NCI-H1436 (cell line): ENCODE data around the gene HSD17B1.
"Not testable (repeated sequence)": the region's sequence is repeated elsewhere in the genome, so short reads cannot be mapped to it uniquely, and the experiment has no call there.

Experiments used
- DNase-seq: peaks from one replicate; lab custom pipeline; 2025; lab: John Stamatoyannopoulos, UW

HSD17B1 gene

DNA sequence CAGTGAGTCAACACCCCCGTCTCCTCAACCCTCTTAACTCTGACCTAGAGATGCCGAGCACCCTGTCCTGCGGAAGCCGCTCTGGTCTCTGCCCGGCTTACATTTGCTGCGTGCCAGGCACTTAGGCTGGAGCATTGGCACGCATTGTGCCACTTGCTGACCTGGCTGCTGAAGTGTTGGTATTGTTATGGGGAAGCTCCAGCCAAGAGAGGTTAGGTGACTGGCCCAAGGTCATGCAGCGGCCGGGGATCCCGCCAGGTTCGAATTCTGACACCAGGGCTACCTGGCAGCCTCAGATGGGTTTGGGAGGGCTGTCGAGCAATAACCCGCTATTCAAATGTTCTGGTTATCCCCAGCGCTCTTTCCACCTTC, 5.0 kb upstream of the HSD17B1 start:
- DNase-seq, result no peak

DNA sequence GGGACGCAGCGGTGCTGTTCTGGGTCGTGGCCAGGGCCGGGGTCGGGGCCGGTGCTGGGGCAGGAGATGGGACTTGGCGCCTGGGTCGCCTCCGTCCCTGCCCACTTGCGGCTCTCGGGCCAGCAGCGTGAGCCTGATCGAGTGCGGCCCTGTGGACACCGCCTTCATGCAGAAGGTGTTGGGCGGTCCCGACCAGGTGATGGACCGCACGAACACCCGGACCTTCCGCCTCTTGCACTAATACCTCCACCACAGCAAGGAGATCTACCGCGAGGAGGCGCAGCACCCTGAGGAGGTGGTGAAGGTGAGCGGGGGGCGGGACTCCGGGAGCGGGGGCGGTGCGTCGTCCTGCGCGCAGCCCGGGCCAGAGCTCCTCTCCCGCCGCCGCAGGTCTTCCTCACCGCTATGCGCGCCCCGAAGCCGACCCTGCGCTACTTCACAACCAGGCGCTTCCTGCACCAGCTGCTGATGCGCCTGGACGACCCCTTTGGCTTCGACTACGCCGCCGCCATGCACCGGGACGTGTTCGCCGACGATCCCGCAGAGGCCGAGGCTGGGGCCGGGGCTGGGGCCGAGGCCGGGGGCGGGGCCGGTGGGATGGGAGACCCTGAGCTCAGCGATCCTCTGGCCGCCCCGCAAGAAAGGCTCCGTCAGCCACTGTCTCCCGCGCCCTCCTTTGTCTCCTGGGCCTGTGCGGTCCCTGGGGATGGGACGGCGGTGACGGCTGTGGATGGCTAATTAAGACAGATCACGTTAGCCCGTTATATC, 4.5 kb upstream of the HSD17B1 start:
- peak; percentile 91 for DNase-seq

GRCh38 chr17:42548993-42549755, 3.5 kb upstream of the HSD17B1 start:
- DNase-seq, result no peak

- no peak for DNase-seq
Measured at GRCh38 chr17:42553161-42553818, 567 bp downstream of the HSD17B1 start.

DNA sequence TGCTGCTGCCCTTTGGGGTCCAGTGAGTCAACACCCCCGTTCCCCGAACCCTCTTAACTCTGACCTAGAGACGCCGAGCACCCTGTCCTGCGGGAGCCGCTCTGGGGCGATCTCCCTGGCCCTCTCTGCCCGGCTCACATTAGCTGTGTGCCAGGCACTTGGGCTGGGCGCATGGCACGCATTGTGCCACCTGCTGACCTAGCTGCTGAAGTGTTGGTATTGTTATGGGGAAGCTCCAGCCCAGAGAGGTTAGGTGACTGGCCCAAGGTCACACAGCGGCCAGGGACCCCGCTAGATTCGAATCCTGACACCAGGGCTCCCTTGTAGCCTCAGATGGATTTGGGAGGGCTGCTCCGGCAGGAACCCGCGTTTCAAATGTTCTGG, 1.1 kb downstream of the HSD17B1 start:
- DNase-seq, result no peak

DNA sequence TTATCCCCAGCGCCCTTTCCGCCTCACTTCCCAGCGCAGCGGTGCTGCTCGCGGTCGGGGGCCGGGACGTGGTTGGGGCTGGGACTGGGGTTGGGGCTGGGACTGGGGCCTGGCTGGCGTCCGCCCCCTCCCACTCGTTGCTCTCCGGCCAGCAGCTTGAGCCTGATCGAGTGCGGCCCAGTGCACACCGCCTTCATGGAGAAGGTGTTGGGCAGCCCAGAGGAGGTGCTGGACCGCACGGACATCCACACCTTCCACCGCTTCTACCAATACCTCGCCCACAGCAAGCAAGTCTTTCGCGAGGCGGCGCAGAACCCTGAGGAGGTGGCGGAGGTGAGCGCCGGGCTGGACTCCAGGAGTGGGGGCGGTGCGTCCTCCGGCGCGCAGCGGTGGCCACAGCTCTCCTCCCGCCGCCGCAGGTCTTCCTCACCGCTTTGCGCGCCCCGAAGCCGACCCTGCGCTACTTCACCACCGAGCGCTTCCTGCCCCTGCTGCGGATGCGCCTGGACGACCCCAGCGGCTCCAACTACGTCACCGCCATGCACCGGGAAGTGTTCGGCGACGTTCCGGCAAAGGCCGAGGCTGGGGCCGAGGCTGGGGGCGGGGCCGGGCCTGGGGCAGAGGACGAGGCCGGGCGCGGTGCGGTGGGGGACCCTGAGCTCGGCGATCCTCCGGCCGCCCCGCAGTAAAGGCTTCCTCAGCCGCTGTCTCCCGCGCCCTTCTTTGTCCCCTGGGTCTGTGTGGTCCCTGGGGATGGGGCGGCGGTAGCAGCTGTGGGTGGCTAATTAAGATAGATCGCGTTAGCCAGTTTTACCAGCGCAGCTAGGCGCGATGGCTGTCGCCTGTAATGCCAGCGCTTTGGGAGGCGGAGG, 1.8 kb downstream of the HSD17B1 start:
- DNase-seq, result peak; percentile 89

DNA sequence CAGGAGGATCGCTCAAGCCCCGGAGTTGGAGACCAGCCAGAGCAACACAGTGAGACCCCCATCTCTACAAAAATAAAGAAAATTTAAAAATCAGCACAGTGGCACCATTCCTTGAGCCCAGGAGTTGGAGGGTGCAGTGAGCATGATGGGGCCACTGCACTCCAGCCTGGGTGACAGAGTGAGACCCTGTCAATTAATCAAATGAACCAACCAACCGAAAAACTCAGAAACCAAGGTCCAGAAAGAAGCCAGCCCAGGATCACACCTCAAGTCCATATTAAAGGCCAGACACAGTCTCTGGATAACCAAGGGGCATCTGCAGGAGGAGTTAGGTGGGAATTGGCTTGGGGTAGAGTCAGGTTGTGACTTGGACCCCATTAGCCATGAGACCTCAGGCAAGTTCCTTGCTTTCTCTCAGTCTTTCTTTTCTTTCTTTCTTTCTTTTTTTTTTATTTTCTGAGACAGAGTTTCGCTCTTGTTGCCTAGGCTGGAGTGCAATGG, 2.4 kb downstream of the HSD17B1 start:
- DNase-seq, result no peak

DNA sequence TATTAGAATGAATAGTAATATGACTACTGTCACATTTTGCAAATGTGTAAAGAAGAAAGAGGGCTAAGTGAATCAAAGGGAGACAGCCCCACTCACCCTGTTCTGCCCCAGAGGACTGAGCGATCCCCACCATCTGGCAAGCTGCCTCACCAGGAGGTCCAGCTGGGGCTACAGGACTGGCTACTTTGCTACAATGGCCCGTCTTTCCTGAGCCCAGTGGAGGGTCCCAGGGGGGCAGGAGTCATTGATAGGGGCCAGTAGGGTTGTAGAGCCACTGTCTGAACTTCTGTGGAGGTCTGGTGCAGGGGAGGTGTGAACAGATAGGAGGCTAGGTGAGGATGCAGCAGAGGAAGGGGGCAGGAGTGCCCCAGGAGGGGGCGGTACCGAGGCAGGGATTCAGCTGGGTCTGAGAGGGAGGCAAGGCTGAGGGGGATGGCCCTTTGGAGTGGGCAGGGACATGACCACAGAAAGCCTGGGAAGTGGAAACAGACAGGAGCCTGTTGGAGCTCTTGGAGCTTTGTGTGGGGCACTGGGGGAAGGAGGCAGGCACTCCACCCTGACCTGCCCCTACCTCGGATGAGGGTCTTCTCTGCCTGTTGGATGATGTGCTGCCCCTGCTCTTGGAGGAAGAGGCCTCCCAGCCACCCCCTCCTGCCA, 3.4 kb downstream of the HSD17B1 start:
- DNase-seq, result not testable (repeated sequence)

DNA sequence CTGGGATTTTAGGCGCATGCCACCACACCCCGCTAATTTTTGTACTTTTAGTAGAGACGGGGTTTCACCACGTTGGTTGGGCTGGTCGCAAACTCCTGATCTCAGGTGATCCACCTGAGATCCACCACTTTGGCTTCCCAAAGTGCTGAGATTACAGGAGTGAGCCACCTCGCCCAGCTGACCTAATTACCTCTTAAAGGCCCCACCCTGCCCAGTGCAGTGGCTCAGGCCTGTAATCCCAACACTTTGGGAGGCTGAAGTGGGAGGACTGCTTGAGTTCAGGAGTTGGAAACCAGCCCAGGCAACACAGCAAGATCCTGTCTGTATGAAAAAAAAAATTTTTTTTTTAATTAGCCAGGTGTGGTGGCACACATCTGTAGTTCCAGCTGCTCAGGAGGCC, 6.4 kb downstream of the HSD17B1 start:
- DNase-seq, result no peak

DNA sequence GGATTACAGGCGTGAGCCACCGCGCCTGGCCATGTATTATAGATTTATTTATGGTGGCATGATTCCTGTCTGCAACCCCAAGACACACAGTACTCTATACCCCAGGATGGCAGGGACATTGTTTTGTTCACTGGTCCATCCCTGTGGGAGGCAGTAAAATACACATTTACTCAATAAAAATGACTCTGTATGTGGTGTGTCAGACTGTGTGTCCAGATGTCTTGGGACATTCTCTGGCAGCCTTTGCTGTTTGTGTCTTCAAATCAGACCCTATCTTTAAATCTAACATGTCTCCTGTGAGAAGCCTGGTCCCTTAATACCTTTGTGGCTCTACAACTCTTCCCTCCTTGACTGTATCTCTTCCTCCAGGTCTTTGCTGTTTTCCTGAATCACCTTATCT, 7.5 kb downstream of the HSD17B1 start:
- DNase-seq, result no peak

GRCh38 chr17:42561897-42562387, 9.2 kb downstream of the HSD17B1 start, which contains the start of gene COASY:
TSS of gene COASY (plus strand) at chr17:42562148. CDS start at chr17:42562623, 475 bp downstream.
- DNase-seq, result peak; percentile 99

- no peak for DNase-seq
Measured at GRCh38 chr17:42562388-42563142, 9.8 kb downstream of the HSD17B1 start.

DNA sequence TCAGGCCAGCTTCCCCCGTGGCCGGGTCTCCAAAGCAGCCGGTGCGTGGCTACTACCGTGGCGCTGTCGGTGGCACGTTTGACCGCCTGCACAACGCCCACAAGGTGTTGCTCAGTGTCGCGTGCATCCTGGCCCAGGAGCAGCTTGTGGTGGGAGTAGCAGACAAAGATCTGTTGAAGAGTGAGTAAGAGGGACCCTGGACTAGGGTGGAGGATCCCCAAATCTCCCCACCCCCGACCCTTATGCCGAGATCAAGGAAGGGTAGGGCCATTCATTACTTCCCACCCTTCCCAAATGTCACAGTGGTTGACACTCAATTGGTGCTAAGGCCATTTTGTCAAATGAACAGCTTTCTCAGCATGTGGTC, 10.4 kb downstream of the HSD17B1 start:
- DNase-seq, result no peak

DNA sequence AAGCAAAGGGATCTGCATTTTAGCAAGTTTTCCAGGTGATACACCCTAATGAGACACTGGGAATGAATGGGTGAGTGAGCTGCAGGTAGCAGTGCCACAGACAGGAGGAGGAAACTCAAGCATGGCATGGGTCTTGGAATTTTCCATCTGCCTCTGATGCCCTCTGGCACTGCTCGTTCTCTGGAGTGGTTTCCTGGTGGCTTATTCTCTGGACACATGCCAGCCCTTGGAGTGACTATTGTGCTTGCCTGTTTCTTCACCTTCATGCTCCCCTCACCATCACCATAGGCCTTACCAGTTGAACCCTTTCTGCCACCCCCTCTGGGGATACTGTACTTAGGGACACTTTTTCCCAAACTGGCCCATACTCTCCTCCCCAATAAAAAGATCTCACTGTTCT, 10.8 kb downstream of the HSD17B1 start:
- no peak for DNase-seq

- no peak for DNase-seq
Measured at GRCh38 chr17:42563950-42564349, 11.2 kb downstream of the HSD17B1 start.

DNA sequence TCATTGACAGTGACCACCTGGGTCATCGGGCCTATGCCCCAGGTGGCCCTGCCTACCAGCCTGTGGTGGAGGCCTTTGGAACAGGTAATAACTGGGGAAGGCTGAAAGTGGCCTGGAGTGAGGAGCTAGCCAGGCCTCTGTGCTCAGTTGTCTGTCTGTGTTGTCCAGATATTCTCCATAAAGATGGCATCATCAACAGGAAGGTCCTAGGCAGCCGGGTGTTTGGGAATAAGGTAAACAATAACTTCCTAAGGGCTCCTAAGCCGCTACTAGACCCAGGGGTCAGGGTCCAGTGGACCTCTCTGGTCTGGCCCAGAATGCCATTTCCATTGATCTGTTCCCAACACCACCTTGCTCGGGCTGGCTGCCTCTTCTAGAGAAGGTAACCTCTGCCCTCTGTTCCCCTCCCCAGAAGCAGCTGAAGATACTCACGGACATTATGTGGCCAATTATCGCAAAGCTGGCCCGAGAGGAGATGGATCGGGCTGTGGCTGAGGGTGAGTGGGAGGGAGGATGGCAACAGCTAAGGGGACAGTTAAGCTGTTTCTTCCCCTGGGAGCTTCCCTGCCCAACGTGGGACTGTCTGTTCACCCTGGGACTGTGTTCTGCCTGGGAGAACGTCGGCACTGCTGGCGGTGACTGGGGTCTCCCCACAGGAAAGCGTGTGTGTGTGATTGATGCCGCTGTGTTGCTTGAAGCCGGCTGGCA, 12.2 kb downstream of the HSD17B1 start:
- no peak for DNase-seq

DNA sequence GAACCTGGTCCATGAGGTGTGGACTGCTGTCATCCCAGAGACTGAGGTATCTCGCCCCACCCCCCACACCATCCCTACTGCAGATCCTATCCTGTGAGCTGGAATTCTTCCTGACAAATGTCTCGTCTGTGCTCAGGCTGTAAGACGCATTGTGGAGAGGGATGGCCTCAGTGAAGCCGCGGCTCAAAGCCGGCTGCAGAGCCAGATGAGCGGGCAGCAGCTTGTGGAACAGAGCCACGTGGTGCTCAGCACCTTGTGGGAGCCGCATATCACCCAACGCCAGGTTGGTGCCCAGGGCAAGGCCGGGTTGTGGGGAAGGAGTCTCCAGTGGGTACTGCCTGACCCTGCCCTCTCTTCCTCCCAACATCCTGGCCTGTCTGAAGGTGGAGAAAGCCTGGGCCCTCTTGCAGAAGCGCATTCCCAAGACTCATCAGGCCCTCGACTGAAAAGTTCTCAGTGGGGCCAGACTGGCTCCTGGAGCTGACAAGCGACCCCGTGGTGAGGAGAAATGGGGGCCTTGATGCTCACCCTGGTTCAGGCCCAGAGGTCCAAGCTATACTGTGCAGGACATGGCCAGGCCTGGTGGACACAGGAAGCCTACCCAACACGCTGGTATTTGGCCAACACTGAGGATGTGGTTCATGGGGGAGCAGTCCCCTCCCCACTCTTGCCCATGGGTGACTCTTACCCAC, 12.9 kb downstream of the HSD17B1 start:
- no peak for DNase-seq

DNA sequence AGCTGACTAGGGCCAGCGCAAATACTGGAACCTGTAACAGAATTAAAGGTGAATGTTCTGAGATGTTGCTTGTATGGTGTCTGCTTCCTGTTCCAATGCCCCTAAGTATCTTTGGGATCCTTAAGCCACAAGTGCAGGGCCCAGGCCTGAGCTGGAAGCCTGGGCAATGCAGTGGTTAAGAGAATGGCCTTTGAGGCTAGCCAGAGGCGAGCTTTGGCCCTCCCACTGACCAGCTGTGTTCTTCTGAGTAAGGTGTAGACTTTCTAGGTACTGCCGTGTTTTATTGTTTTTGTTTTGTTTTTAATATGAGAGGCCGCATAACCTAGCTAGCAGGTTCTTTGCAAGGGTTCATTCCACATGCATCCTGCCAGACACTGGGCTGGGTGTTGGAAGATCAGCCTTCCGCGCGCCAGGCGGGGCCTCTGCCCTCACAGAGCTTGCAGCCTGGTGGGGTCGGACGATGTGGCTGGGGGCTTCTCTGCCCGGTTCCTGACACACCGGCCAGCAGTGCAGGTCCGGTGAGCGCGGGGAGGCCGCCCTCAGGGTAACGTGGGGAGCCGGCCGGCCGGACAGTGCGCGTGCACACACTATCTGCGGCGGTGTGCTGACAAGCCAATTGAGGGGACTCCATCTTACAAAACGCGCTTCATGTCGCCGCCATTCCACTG, 13.6 kb downstream of the HSD17B1 start:
- no peak for DNase-seq
